GM12878 (cell line): ENCODE results near the gene ZNF469. TPM values are rescaled to one million over a fixed set of nuclear protein-coding genes. Genes with fewer than 3 reads are reported as not detected.

Source experiments
- ATAC-seq: fragments of 200-7000 bp; cut with Tn5 transposase; 3 replicates; pipeline ENCODE4 v1.9.1; 2020; ENCODE audit warnings: mild to moderate bottlenecking, moderate library complexity
- BruUV-seq: library from RNA; stranded (reverse); fragments of 400-500 nt; replicated peaks from 2 replicates; lab custom pipeline; 2021; lab: Mats Ljungman, UMichigan
- CTCF ChIA-PET: fragments of 300-600 bp; sonication (Branson Sonifier 250); formaldehyde crosslinking; extraction: SDS; loops from one replicate; lab custom pipeline; 2021; ENCODE audit warnings: inconsistent platforms; lab: Yijun Ruan, JAX
- POLR2A ChIA-PET: fragments of 350-600 bp; formaldehyde crosslinking; extraction: SDS; loops from one replicate; lab custom pipeline; 2021; ENCODE audit warnings: inconsistent platforms; lab: Charles Lee
- RAD21 ChIA-PET: fragments of 300-600 bp; sonication (Branson Sonifier 250); formaldehyde crosslinking; loops from one replicate; lab custom pipeline; 2023; ENCODE audit warnings: antibody characterized with exemption; ENCODE audit not compliant: unreplicated experiment; lab: Charles Lee
- SMC1A ChIA-PET: fragments of 300-600 bp; sonication (Branson Sonifier 250); formaldehyde crosslinking; loops from one replicate; lab custom pipeline; 2023; ENCODE audit not compliant: unreplicated experiment, uncharacterized antibody; lab: Charles Lee
- DNase-seq: peaks from one replicate; pipeline ENCODE4 v3.0.0-alpha.2; 2011; ENCODE audit warnings: low read depth, low spot score
- FAIRE-seq: peaks from 3 replicates; lab custom pipeline; 2011; peaks lifted over from hg19 to GRCh38; lab: Jason Lieb, UNC
- H2AFZ ChIP-seq: 2 replicates; pipeline ENCODE4 v1.6.0; 2011; ENCODE audit warnings: low read depth, low read length, control low read depth; ENCODE audit not compliant: control insufficient read depth
- H3K27ac ChIP-seq: 2 replicates; pipeline ENCODE4 v1.5.1; 2011; ENCODE audit warnings: control low read depth; ENCODE audit not compliant: control insufficient read depth, insufficient read depth
- H3K27me3 ChIP-seq, 2 experiments: replicated peaks in 1 of 2; 2 replicates each; pipeline versions ENCODE4 v1.6.0 to v1.6.1; 2011; ENCODE audit warnings: low read length in 1 of 2; ENCODE audit not compliant: control insufficient read depth in 2 of 2, insufficient read depth in 2 of 2
- H3K36me3 ChIP-seq, 2 experiments: 2 replicates each; pipeline ENCODE4 v1.5.1; 2011; ENCODE audit warnings: low read length in 1 of 2; ENCODE audit not compliant: control insufficient read depth in 2 of 2, insufficient read depth in 2 of 2
- H3K4me1 ChIP-seq: 2 replicates; pipeline ENCODE4 v1.6.1; 2011; ENCODE audit warnings: mild to moderate bottlenecking, low read length, moderate library complexity, mixed read lengths; ENCODE audit not compliant: control insufficient read depth, insufficient read depth
- H3K4me2 ChIP-seq: 2 replicates; pipeline ENCODE4 v1.6.0; 2011; ENCODE audit warnings: control low read depth; ENCODE audit not compliant: control insufficient read depth, insufficient read depth
- H3K4me3 ChIP-seq: fragments of 200-600 bp; sonication (generic); 2 replicates; pipeline ENCODE4 v1.5.1; 2016
- H3K79me2 ChIP-seq: 2 replicates; pipeline ENCODE4 v1.6.0; 2011; ENCODE audit warnings: low read length; ENCODE audit not compliant: control insufficient read depth, insufficient read depth
- H3K9ac ChIP-seq: 2 replicates; pipeline ENCODE4 v1.8.0; 2011; ENCODE audit warnings: low read length, control low read depth, mixed read lengths; ENCODE audit not compliant: control insufficient read depth, insufficient read depth
- H3K9me3 ChIP-seq: replicated peaks from 3 replicates; pipeline ENCODE4 v1.5.1; 2011; ENCODE audit warnings: mild to moderate bottlenecking, low read length; ENCODE audit not compliant: control insufficient read depth, insufficient read depth
- H4K20me1 ChIP-seq: 2 replicates; pipeline ENCODE4 v1.6.0; 2011; ENCODE audit not compliant: control insufficient read depth, insufficient read depth
- EGR1 ChIP-seq, 2 experiments: IDR thresholded peaks; 1 replicate in 1 of 2; 2 replicates in 1 of 2; pipeline ENCODE4 v1.6.1; 2011 to 2012; ENCODE audit warnings: low read depth in 2 of 2, low read length in 2 of 2, borderline replicate concordance in 1 of 2, mild to moderate bottlenecking in 1 of 2, moderate library complexity in 1 of 2
- NBN ChIP-seq: fragments of 450-650 bp; IDR thresholded peaks from 2 replicates; pipeline ENCODE4 v1.6.1; 2016
- POLR2AphosphoS2 ChIP-seq: IDR thresholded peaks from 2 replicates; pipeline ENCODE4 v1.6.1; 2011; ENCODE audit warnings: low read depth, mild to moderate bottlenecking, low read length, improper control_type of control experiment, moderate library complexity
- ZNF274 ChIP-seq: IDR thresholded peaks from one replicate; pipeline ENCODE4 v1.8.0; 2011; ENCODE audit not compliant: insufficient read length, insufficient read depth
- WGBS: methylation state at CpG from one replicate; pipeline ENCODE4 v1.1.6; 2016; ENCODE audit warnings: low lambda C conversion rate; ENCODE audit not compliant: insufficient replicate concordance, insufficient coverage; ENCODE audit errors: missing lambda C conversion rate; 5-methylcytosine and 5-hydroxymethylcytosine counted together
- in situ Hi-C: fragments of 300-500 bp; cut with MboI; formaldehyde crosslinking; loops from 9 replicates; pipeline ENCODE4 v1.14.3; 2018; ENCODE audit warnings: mixed read lengths
- intact Hi-C: fragments of 100-400 bp; cut with micrococcal nuclease; formaldehyde crosslinking; loops from one replicate; pipeline ENCODE4 v1.14.2; 2022; ENCODE audit not compliant: unreplicated experiment
- polyA plus RNA-seq, 11 experiments: library from polyadenylated mRNA; depleted of rRNA in 4 of 11; unstranded in 6 of 11; stranded (reverse) in 5 of 11; fragments of >200 nt; fragmentation: Nextera tagmentation in 4 of 11; fragmentation: Illumina TruSeq in 1 of 11; extraction: Ambion mirVana in 4 of 11; extraction: Trizol in 1 of 11; gene quantifications; 1 replicate in 1 of 11; 2 replicates in 10 of 11; pipeline versions ENCODE4 v1.2.1 to v1.2.3, GENCODE V29; 2011 to 2016; ENCODE audit warnings: inconsistent platforms in 2 of 11, missing spikeins in 2 of 11, low read depth in 1 of 11
- total RNA-seq, 4 experiments: library from RNA; depleted of rRNA in 3 of 4; stranded (reverse); fragments of >200 nt in 3 of 4; fragmentation: Illumina TruSeq in 1 of 4; extraction: Trizol in 1 of 4; gene quantifications; 2 replicates each; pipeline versions ENCODE4 v1.2.1 to v1.2.3, GENCODE V29; 2013 to 2021

ZNF469 gene
- total and polyA plus RNA-seq, 10 of the 15 experiments (the other 5 are each of a cell fraction or from before 2014, with no cell fraction given), result 0.01 to 0.21 (median 0.04) TPM; not detected in 3

DNA sequence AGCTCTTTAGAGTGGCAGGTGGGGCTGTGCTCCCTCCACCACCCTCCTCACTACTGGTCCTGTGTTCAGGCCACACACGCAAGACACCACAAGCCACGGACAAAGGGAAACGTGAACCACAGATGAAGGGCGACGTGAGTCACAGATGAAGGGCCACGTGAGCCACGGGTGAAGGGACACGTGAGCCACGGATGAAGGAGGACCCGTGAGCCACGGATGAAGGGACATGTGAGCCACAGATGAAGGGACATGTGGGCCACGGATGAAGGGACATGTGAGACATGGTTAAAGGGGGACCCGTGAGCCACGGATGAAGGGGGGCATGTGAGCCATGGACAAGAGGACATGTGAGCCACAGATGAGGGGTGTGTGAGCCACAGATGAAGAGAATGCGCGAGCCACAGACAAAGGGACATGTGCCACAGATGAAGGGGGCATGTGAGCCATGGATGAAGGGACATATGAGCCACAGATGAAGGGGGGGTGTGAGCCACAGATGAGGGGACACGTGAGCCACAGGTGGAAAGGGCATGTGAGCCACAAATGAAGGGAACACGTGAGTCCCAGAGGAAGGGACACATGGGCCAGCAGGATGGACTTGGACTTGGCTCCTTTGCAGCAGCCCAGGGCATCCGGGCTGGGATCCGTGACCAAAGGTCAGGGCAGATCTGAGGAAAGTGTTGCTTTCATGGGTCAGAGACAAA is 15.6 kb downstream of the ZNF469 start:
- in situ Hi-C loops, result no loop called here
- no TSS peak for BruUV-seq
- 40% methylated on average over 20 of the region's 20 CpGs for WGBS
- TF ChIP-seq EGR1 (IDR thresholded peaks at IDR 0.05; ENCODE audit: borderline replicate concordance in 1 of 2, low read depth in 2 of 2, low read length in 2 of 2), result peak in 1 of 2 experiments; percentile 27; a peak in 1 of 3 replicates
- no peak for TF ChIP-seq POLR2AphosphoS2
- Histone ChIP-seq H3K27ac (no peak overlapping the region), H3K4me3 (no peak overlapping the region), H3K4me2 (no peak overlapping the region), H3K79me2 (no peaks in the 10 kb centered on the region), H4K20me1 (no peaks in the 10 kb centered on the region), H3K36me3 (no peaks in the 10 kb centered on the region), H3K27me3 (peaks cover 3% of the 10 kb centered on the region in 2 experiments; a peak in 3 of 4 replicates), H3K9me3 (no peaks in the 10 kb centered on the region), H3K9ac (no peak overlapping the region), H3K4me1 (no peaks in the 10 kb centered on the region), H2AFZ (no peak overlapping the region)
- RAD21 ChIA-PET, result no interaction called here
- DNase-seq, result no peak
- FAIRE-seq, result no peak
- POLR2A ChIA-PET, result no interaction called here
- no peak for ATAC-seq
- SMC1A ChIA-PET, result no interaction called here
- CTCF ChIA-PET, result no interaction called here
- intact Hi-C loops, result no loop called here

DNA sequence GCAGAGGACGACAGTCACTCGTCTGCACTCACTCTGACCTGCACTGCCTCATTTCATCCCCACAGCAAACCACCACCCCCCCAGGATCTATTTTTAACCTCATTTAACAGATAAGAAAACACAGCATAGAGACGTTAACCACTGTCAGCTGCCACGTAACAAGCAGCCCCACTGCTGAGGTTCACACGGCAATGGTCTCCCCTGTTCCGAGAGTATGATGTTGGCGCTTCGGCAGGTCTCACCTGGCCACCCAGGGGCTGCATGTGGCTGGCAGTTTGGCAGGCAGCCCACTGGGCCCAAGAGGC is 16.1 kb downstream of the ZNF469 start:
- H3K4me2 ChIP-seq, result no peak overlapping the region
- no peak overlapping the region for H3K27ac ChIP-seq
- DNase-seq (no peak), ATAC-seq (no peak), FAIRE-seq (no peak)
- no peaks in the 10 kb centered on the region for H3K4me1 ChIP-seq
- no peak overlapping the region for H2AFZ ChIP-seq
- H3K9ac ChIP-seq, result no peak overlapping the region
- TF ChIP-seq NBN, result no peak
- TF ChIP-seq ZNF274, result no peak
- peaks cover 3% of the 10 kb centered on the region in 2 experiments; a peak in 3 of 4 replicates for H3K27me3 ChIP-seq
- intact Hi-C loops (no loop called here), in situ Hi-C loops (no loop called here)
- ChIA-PET RAD21 (no interaction called here), SMC1A (no interaction called here), CTCF (no interaction called here), POLR2A (no interaction called here)
- H3K4me3 ChIP-seq, result no peak overlapping the region
- H3K79me2 ChIP-seq, result no peaks in the 10 kb centered on the region
- no peaks in the 10 kb centered on the region for H4K20me1 ChIP-seq
- no peaks in the 10 kb centered on the region for H3K36me3 ChIP-seq
- BruUV-seq, result no TSS peak
- 69% methylated on average over 8 of the region's 8 CpGs for WGBS
- H3K9me3 ChIP-seq, result no peaks in the 10 kb centered on the region
